GM12878 (cell line): Measurements from ENCODE around the gene GNAI2. TPM values are rescaled to one million over a fixed set of nuclear protein-coding genes. Genes with fewer than 3 reads are reported as not detected.

ENCODE experiments used
- CEBPB ChIP-seq, 2 experiments: fragments of 150-350 bp in 1 of 2; IDR thresholded peaks; 2 replicates each; pipeline ENCODE4 v1.6.1; 2012 to 2014; ENCODE audit warnings: low read depth in 2 of 2, low read length in 2 of 2, borderline replicate concordance in 1 of 2, inconsistent platforms in 1 of 2
- CEBPZ ChIP-seq: fragments of 150-350 bp; IDR thresholded peaks from 2 replicates; pipeline ENCODE4 v1.6.1; 2016; ENCODE audit warnings: low read depth, low read length
- CHD2 ChIP-seq: IDR thresholded peaks from 2 replicates; pipeline ENCODE4 v1.6.1; 2011; ENCODE audit warnings: low read depth, low read length, improper control_type of control experiment, borderline replicate concordance
- GABPA ChIP-seq: IDR thresholded peaks from 2 replicates; pipeline ENCODE4 v1.6.1; 2014; ENCODE audit warnings: antibody characterized with exemption, low read depth, mild to moderate bottlenecking, inconsistent platforms
- GATAD2B ChIP-seq: fragments of 450-650 bp; conservative IDR thresholded peaks from 2 replicates; pipeline ENCODE4 v1.6.1; 2017; ENCODE audit warnings: low read depth, mild to moderate bottlenecking, moderate library complexity
- HDGF ChIP-seq: fragments of 450-650 bp; IDR thresholded peaks from 2 replicates; pipeline ENCODE4 v1.6.1; 2016; ENCODE audit warnings: antibody characterized with exemption
- IKZF2 ChIP-seq, 2 experiments: fragments of 450-650 bp; IDR thresholded peaks; 2 replicates each; pipeline ENCODE4 v1.6.1; 2017; ENCODE audit warnings: mild to moderate bottlenecking in 2 of 2, moderate library complexity in 2 of 2
- KAT2A ChIP-seq: conservative IDR thresholded peaks from 2 replicates; pipeline ENCODE4 v1.6.1; 2011; ENCODE audit warnings: low read depth, low read length; ENCODE audit not compliant: control insufficient read depth
- MAX ChIP-seq: IDR thresholded peaks from 2 replicates; pipeline ENCODE4 v1.6.1; 2012; ENCODE audit warnings: low read depth, low read length, improper control_type of control experiment
- MEF2B ChIP-seq: fragments of 450-650 bp; IDR thresholded peaks from 2 replicates; pipeline ENCODE4 v1.6.1; 2018; ENCODE audit warnings: mild to moderate bottlenecking, moderate library complexity; ENCODE audit not compliant: partially characterized antibody, poor library complexity, severe bottlenecking
- MLLT1 ChIP-seq: fragments of 450-650 bp; IDR thresholded peaks from 2 replicates; pipeline ENCODE4 v1.6.1; 2016; ENCODE audit warnings: mild to moderate bottlenecking
- NBN ChIP-seq: fragments of 450-650 bp; IDR thresholded peaks from 2 replicates; pipeline ENCODE4 v1.6.1; 2016
- NR2C2 ChIP-seq: IDR thresholded peaks from 2 replicates; pipeline ENCODE4 v1.6.1; 2011; ENCODE audit warnings: borderline replicate concordance, low read depth; ENCODE audit not compliant: control insufficient read depth, insufficient read length
- NRF1 ChIP-seq: conservative IDR thresholded peaks from 2 replicates; pipeline ENCODE4 v1.6.1; 2011; ENCODE audit warnings: mild to moderate bottlenecking, low read depth, low read length, improper control_type of control experiment
- PBX3 ChIP-seq: IDR thresholded peaks from 2 replicates; pipeline ENCODE4 v1.6.1; 2011; ENCODE audit warnings: mild to moderate bottlenecking, low read depth, low read length, moderate library complexity; ENCODE audit not compliant: insufficient replicate concordance
- PML ChIP-seq: IDR thresholded peaks from 2 replicates; pipeline ENCODE4 v1.6.1; 2012; ENCODE audit warnings: low read length, inconsistent platforms
- RAD51 ChIP-seq: fragments of 450-650 bp; IDR thresholded peaks from 2 replicates; pipeline ENCODE4 v1.6.1; 2016; ENCODE audit warnings: moderate library complexity, mild to moderate bottlenecking, inconsistent platforms
- SRF ChIP-seq, 2 experiments: IDR thresholded peaks; 2 replicates each; pipeline ENCODE4 v1.6.1; 2011; ENCODE audit warnings: low read depth in 2 of 2, low read length in 2 of 2, mild to moderate bottlenecking in 1 of 2, moderate library complexity in 1 of 2
- STAT3 ChIP-seq: IDR thresholded peaks from 2 replicates; pipeline ENCODE4 v1.6.1; 2011; ENCODE audit warnings: low read depth, low read length, improper control_type of control experiment
- YY1 ChIP-seq: IDR thresholded peaks from 2 replicates; pipeline ENCODE4 v1.6.1; 2011; ENCODE audit warnings: low read depth, mild to moderate bottlenecking, low read length
- polyA plus RNA-seq, 11 experiments: library from polyadenylated mRNA; depleted of rRNA in 4 of 11; unstranded in 6 of 11; stranded (reverse) in 5 of 11; fragments of >200 nt; fragmentation: Nextera tagmentation in 4 of 11; fragmentation: Illumina TruSeq in 1 of 11; extraction: Ambion mirVana in 4 of 11; extraction: Trizol in 1 of 11; gene quantifications; 1 replicate in 1 of 11; 2 replicates in 10 of 11; pipeline versions ENCODE4 v1.2.1 to v1.2.3, GENCODE V29; 2011 to 2016; ENCODE audit warnings: inconsistent platforms in 2 of 11, missing spikeins in 2 of 11, low read depth in 1 of 11
- total RNA-seq, 4 experiments: library from RNA; depleted of rRNA in 3 of 4; stranded (reverse); fragments of >200 nt in 3 of 4; fragmentation: Illumina TruSeq in 1 of 4; extraction: Trizol in 1 of 4; gene quantifications; 2 replicates each; pipeline versions ENCODE4 v1.2.1 to v1.2.3, GENCODE V29; 2013 to 2021

The GNAI2 gene
- total and polyA plus RNA-seq, 10 of the 15 experiments (the other 5 are each of a cell fraction or from before 2014, with no cell fraction given), result 5.0 to 346 (median 237) TPM

- TF ChIP-seq NRF1 (no peak), YY1 (peak; percentile 80), MLLT1 (no peak), IKZF2 (IDR thresholded peaks at IDR 0.05) (0 out of 4 replicates have a peak, but pooled peaks of 1 of the 2 experiments have one; percentile 16), PML (no peak; the same call in 1 of the 2 replicates), CEBPZ (no peak), HDGF (no peak), CHD2 (peak; percentile 67; the same call in 1 of the 2 replicates), MAX (0 out of 2 replicates have a peak, but pooled peaks have one; percentile 12), GATAD2B (peak; percentile 73; the same call in 1 of the 2 replicates), KAT2A (no peak), NBN (peak; percentile 33; the same call in 1 of the 2 replicates), MEF2B (peak; percentile 90), SRF (IDR thresholded peaks at IDR 0.05; ENCODE audit: low read depth in 2 of 2, low read length in 2 of 2) (peak in 1 of 2 experiments; percentile 72; a peak in 2 of 4 replicates), STAT3 (no peak), GABPA (peak; percentile 94), RAD51 (no peak), PBX3 (no peak), CEBPB (IDR thresholded peaks at IDR 0.05; ENCODE audit: borderline replicate concordance in 1 of 2, low read depth in 2 of 2, low read length in 2 of 2) (no peak), NR2C2 (no peak)
Measured at GRCh38 chr3:50227390-50228183, 8.4 kb upstream of the GNAI2 start (continued).
